HG02642 (cell line): ENCODE results near the gene ZNF319.

ENCODE experiments used
- ATAC-seq: cut with Tn5 transposase; IDR thresholded peaks from one replicate; pipeline ENCODE4 v1.9.1; 2021; ENCODE audit warnings: mild to moderate bottlenecking; ENCODE audit not compliant: unreplicated experiment, poor library complexity

The ZNF319 gene

DNA sequence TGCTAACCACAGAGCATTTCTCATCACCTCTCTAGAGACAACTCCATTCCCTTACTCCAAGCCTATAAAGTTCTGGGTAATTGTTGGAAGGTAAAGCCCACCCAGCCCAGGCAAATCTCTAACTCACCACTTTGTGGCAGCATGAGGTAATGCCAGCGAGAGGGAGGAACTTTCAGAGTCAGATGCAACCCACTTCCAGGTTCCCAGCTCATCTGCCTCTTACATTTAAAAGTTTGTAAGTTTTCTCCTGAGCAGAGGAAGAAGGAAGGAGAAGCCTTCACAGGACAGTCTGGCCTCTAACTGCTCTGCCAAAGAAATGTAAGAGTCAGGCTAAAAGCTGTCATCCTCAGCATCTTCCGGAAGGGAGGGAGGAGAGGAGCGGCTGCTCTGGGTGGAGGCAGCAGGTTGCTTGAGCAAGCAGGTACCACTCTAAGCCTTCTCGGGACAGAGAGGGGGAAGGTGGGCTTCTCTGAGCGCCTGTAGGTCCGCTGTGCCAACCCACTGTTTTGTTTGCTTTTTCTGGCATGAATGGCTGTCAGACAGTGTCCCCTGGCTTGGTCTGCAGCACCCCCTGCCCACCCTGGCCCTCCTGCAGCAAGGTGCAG, 1.0 kb downstream of the ZNF319 start:
- no peak for ATAC-seq

DNA sequence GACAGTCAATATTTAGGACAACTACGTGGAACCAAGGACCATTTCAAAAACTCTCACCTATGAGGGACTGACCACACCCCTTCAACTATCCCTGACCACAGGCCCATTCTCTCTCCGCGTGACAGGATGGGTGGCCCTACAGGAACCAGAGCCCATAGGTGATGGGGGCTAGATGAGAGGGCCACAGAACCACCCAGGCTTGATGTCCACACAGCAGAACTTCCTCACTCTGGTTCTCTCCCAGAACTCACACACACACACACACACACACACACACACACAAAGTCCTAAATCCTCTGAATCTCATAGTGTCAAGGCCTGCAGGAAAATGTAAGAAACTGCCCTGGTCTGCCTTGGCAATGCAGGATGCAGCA, 1.5 kb downstream of the ZNF319 start:
- no peak for ATAC-seq

DNA sequence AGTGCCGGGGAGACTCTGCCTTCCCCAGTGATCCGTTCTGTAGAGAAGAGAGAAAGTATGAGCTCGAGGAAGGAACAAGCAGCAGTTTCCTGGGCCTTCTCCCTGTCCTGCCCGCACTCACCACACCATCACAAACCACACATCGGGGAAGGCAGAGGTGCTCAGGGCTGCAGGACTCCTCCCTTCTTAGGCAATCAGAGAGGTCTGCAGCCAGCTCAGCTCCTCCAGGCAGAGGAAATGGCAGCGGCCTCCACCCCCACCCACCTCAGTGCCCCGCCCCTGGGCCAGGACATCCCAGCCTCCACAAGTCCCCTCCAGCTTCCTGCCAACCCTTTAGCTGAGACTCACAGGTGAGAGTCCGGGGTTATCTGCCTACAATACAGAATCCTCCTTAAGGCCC, 2.0 kb downstream of the ZNF319 start:
- ATAC-seq = no peak

DNA sequence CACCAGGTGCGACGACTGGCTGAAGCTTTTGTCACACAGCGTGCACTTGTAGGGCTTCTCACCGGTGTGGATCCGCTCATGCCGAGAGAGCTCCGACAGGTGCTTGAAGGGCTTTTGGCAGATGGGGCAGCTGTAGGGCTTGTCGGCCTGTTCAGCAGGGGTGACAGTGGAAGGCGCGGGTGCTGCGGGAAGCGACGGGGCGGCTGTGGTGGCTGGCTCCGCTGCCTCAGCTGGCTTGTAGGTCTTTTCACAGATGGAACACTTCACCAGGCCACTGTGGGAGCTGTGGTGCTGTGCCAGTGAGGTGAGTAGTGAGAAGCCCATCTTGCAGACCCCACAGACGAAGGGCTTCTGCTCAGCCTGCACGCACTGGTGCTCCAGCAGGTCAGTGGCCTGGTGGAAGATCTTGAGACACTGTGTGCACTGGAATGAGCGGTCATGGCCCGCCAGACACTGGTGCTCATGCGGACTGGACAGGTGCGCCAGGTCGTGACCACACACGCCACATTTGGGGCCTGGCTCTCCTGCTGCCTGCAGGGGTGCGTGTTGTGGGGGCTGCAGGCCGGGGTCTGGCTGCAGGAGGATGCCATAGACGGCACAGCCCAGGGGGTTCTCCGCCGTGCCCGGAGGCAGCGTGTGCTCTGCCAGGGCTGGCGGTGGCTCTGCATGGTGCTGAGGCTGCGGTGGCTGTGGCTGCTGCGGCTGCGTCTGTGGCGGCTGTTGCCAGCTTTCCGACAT, 2.8 kb downstream of the ZNF319 start:
- no peak for ATAC-seq

DNA sequence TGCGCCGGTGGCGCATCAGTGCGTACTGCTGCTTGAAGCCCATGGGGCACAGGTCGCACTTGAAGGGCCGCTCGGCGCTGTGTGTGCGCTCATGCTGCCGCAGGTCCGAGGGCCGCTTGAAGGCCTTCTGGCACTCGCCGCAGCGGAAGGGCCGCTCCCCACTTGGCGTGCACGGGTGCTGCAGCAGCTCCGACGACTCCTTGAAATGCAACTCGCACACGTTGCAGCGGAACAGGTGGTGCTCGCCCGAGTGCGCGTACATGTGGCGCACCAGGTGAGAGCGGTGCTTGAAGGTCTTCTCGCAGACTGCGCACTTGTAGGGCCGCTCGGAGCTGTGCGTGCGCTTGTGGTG, 3.3 kb downstream of the ZNF319 start:
- ATAC-seq = no peak

DNA sequence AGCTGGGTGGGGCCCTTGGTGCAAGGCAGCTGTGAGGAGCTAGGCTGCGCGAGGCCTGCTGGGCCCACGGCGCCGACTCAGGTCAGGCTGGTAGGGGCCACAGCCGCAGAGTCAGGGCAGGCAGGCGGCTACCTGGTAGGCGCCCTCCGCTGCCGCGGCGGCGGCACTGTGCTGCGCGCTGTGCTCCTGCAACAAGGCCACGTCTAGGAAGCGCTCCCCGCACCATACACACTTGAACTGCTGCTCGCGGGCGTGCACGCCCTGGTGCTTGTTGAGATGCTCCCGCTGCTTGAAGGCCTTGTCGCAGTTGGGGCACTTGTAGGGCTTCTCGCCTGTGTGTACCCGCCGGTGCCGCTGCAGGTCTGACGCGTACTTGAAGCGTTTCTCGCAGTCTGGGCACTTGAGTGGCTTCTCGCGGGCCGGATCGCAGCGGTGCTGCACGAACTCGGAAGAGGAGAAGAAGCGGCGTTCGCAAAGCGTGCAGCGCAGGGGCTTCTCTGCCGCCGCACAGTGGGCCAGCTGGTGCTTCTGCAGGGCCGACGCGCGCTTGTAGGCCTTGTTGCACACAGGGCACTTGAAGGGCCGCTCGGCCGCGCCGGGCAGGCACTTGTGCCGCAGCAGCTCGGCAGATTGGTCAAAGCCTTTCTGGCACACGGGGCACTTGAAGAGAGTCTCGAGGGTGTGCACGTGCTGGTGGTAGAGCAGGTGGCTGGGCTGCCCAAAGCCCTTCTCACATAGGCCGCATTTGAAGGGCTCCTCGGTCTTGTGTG, 3.9 kb downstream of the ZNF319 start:
- ATAC-seq = no peak

DNA sequence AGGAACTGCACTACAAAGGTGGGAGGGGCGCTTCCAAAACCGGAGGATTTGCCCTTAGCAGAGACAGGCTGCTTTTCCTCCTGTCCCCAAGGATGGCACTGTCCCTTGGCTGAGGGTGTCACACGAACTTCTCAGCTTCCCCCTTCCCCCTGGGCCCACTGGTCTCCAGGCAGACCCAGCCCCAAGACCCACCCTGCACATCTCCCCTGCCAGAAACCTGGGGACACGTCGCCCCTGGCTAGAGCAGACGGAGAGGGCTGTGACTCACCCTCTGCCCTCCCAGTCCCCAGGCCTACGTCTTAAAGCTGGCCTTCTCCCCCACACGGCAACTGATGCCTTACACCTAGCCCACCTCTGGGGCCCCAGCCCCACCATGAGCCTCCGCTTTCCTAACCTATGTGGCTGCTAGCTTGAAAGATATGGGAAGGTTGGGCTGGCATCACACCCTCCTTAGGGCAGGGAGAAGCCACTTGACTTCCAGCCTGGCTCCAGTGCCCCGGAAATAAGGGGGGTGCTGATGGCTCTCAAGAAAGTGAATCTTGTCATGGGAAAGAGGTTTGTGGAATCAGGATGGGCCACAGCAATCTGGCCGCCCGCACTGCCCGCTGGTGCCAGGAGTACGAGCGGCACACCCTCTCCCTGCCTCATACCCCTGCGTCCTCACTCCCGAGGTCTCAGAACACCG, 4.6 kb downstream of the ZNF319 start:
- ATAC-seq = no peak

DNA sequence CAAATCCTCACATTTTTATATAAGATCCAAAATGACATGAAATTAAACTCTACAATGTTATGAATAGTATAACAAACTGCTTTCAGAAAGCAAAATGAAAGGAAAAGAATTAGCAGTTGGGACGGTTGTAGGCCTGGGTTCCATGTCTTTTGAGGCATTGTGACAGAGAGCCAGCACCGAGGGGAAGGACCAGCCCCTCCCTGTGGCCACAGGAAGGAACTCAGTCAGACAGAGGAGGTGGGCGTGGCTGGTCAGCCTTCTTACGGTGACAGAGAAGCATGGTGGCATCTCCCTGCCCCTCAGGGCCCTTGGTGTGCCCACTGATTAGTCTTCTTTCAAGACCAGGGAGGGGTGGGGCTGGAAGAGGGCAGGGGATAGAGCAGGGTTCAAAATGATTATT, 5.7 kb downstream of the ZNF319 start:
- ATAC-seq = peak; percentile 45

DNA sequence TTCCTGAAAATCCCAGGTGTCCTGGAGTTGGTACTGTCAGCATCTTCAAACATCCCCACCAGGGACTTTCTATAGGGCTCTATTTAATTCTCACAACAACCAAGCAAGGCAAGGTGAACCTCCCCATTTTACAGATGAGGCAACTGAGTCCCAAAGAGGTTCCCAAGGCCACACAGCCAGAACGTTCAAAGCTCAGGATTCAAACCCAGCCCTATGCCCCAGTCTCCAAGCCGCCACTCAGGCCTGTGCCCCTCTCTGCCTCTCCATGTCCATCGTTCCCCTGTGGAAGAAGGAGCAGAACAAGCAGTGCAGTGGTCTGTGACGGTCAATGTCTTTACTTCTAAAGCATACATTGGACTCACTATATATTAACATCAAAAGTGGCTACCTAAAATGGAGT, 6.1 kb downstream of the ZNF319 start:
- no peak for ATAC-seq

DNA sequence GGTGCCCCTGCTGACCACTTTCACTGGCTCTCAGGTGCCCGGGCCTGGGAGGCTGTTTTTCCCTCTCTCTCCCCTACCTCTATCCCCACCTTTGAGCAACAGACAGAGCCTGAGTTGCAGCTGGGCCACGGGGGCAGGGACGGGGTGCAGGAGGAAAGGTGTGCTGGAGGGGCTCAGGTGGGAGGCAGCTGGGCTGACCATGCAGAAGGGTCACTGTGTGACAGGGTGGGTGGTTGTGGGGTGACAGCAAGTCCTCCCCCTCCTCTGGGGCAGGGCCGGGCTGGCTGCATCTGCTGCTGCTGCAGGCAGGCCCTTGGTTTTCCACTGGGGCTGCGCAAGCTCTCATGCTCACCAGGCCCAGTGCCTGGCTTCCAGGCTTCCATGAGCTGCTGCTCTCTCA, 6.6 kb downstream of the ZNF319 start:
- no peak for ATAC-seq

DNA sequence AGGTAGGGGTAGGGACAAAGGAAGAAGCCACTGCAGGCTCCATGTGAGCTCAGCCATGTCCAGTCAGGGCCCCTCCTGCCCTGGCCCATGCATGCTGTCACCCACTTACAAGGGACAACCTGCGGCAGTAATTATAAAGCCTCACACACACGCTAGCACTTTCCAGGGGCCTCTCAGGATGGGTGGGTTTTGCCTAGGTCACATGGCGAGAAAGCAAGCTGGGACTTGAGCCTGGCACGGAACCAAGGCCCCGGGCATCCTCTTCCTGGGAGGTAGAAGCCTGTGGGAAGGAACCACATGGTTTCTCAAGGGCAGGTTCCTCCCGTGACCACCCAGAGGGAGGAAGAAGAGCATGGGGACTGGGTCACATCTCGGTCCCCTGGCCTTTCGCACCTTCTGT, 7.0 kb downstream of the ZNF319 start:
- no peak for ATAC-seq

DNA sequence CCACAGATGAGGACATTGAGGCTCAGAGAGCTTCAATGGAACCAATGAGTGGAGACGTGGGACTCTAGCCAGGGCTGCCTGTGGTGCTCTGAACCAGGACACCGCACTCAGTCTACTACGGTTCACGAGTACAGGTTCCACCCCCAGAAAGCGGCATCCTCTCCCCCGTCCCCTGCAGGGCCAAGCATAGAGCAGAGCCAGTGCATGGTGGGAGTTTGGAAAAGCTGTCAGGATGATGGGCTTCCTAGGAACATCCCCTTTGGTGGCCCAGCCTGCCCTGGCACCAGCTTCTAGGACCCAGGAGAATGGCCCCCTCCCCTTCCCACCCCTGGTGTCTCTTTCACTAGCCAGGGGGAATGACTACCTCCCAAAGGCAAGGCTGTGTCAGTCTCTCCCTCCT, 8.4 kb downstream of the ZNF319 start:
- no peak for ATAC-seq

DNA sequence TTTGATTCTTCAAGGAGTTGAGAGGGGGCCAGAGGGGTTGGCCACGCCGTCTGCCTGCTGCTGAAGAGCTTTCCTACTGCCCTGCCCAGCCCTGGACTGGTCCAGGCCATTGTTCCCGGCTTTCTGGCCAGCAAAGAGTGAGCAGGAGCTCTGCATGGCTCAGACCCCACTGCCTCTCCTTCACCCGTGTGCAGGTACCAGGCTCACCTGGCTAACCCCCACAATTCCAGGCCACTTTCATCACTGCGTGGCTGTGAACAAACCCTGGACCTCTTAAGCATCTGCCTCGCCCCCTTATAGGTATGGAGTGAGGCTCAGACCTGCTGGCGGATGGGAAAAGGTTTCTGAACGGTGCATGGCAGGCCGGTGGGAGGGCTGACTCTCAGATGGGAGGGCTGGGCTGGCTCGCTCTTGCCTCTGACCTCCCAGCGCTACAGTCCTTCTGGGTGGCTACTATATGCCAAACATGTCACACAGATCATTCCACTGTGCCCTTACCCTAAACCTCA, 8.9 kb downstream of the ZNF319 start:
- ATAC-seq = no peak

DNA sequence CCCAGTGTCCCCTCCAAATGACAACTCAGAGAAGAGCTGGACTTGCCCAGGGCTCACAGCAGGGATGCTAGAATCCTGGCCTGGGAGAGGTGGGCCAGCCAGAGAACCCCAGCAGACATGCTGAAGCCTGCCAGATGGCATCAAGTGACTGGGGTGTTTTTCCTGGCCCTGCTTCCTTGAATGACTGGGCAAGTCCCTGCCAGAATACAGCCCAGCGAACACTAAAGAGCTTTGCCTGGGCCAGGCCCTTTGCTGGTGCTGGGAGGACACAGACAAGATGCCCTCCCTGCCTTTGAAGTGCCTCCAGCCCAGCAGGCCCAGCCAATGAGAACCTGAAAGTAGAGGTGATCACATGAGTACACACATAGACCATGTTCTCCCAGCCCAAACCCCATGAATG, 11.5 kb downstream of the ZNF319 start:
- no peak for ATAC-seq

DNA sequence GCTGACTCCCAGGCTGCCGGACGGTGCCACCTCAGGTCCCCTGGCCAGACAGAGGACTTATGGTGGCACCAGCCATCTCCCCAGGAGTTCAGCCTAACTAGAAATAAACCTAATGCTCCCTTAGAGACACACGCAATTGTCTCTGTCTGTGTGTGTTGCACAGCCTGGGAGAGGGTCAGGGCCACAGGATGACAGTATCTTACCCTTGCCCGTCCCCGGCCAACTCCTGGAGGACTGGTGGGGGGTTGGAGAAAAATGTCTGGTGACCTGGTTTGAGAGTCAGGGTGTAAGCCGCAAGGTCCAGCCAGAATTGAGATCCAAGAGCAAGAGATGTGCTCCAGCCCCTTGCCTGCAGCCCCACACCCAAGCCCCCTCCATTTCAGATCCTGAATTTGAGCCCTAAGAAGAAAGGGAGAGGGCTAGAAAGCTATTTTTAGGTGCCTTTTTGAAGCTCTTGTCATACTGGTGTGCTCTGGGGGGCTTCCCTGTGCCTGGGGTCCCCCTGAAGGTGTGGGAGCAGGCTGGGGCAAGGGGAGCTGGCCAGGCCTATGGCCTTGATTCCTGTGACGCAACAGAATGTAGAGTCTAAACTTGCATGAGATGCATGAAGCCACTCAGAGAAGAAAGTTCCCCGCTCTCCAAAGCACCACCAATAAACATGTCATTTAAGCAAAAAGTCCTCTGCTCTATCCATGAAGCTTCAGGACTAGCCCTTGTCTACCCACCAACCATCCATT, 12.9 kb downstream of the ZNF319 start:
- ATAC-seq = no peak

DNA sequence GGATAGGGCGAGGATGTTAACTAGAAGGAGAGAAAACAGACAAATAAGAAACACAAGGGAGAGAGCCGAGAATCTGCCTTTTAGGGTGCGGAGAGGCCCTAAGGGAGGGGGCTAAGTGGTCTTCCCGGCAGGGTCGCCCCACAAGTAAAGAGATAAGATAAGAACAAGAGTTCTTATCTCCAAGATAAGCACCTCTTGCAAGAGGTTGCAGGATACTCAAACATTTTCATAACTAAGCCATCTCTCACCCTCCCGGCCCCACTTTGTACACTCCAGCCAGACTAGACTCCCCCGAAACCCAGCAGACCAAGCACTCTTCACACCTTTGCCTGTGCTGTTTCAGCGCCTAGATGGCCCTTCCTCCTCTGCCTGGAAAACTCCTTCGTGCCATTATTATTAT, 14.3 kb downstream of the ZNF319 start:
- ATAC-seq = no peak

DNA sequence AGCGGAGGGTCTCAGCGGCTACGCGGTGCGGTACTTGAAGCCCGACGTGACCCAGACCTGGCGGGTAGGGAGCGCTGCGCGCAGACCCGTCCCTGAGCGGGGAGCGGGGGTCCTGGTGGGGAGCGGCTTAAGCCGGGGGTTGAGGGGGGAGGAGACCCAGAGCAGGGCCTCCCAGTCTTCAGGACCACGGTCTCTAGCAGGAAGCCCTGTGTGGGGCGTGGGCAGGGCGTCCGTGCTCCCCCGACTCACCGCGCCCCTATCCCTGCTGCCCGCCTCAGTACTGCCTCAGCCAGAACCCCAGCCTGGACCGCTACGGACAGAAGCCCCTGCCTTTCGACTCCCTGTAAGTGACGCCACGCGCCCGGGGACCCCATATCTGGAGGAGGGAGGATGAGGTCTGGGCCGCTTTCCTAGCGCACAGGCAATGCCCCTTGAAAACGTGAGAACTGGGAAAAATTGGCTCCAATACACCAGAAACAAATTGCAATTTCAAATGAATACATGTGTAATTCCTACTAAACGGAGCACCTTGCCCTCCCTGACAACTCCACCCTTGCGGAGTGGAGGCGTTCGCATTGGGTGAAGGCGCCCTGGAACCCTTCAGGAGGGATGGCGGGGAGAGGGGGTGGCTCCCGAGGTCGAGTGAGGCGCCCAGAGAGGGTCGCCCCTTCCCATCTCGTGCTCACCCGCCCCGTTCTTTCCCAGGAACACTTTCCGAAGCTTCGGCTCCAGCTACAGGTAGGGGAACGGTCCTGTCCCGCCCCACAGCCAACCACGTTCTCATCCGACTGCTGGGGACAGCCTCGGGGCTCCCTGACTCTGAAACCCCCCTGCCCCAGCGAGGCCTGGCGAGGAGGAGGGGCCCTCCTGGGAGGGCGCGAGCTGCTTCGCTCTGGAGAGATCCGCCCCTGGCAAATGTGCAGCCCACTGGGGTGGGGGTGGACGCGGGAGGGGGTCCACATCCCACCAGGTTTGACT, 15.0 kb downstream of the ZNF319 start:
- ATAC-seq = no peak

DNA sequence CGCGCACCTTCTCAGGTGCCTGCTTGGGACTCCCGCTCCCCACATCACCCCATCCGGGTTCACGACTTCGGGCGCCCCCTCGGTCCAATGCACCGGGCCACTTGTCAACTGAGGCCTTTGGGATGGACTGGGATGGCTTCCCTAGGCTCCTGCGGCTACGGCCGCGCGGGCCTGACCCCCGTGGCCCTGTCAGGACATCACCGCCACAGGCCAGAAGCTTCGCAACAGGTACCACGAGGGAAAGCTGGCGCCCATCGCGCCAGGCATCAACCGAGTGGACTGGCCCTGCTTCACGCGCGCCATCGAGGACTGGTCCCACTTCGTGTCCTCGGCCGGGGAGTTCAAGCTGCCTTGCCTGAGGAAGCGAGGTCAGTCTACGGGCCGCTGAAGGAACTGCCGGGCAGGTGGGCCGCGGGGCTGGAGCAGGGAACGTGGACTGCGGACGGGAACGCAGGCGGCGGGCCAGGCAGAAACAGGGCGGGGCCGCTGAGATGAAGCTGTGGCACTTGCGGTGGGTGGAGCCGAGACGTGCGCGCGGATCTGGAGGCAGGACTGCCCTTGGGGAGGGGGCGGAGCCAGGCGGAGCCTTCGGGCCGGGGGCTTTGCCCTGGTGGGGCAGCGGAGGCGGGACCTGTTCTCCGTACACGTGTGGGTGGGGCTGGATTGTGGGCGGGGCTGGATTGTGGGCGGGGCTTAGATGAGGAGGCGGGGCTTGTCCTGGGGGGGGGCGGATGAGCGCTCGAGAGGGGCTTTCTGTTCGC, 15.8 kb downstream of the ZNF319 start:
- ATAC-seq = peak; percentile 79
